ENCODE measurements around the gene DHX32.

The DHX32 gene

DNA sequence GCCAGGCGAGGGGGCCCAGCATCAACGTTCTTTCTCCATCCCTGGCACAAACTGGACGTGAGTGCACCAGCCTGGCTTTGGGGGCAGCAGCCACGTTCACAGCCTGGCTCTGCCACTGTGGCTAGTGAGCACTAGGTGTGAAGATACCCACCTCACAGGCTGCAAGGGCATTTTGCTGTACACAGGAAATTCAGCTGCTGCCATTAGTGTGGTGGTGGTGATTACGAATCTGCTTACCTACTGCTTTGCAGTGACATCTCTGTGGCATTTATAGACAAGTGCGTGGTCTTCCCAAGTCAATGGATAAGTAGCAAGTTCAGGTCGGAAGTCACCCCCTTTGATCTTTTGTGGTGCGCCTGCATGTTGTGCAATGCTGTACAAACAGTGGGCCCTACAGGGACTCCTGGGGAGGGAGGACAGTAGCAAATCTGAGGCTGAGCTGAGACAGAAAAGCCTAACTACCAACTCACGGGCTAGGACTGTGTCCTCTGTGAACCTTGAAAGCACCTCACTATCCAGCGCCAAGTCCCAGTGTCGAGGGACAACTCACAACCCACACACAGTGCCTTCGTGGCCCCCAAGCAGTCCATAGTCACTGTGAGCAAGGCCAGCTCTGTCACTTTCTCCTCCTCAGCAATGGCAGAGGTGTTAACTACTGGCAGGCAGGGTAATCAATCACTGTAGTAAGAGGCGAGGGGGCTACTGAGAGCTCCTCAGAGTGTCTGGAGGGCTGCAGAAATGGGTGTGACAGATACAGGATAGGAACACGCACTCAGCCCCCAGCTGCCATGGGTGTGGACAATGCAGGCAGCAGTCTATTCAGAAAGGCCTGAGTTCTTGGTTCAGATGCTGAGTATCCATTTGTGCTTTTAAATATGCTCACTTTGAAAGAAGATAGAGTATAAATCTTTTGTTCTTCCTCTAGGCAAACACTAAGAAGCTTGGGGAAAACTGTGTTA, 88.5 kb downstream of the DHX32 start:
- DNase-seq (ENCODE audit: low read depth) = no peak
- no peak overlapping the region for H3K4me3 ChIP-seq (ENCODE audit: low read depth, low read length)
- TF ChIP-seq MAX (IDR thresholded peaks at IDR 0.05; ENCODE audit: low read depth, low read length) (no peak), MYC (IDR thresholded peaks at IDR 0.05; ENCODE audit: low read depth, low read length) (no peak), POLR2A (IDR thresholded peaks at IDR 0.05; ENCODE audit: extremely low read depth, insufficient read length) (no peak), CTCF (IDR thresholded peaks at IDR 0.05; ENCODE audit: low read depth, low read length) (no peak)

DNA sequence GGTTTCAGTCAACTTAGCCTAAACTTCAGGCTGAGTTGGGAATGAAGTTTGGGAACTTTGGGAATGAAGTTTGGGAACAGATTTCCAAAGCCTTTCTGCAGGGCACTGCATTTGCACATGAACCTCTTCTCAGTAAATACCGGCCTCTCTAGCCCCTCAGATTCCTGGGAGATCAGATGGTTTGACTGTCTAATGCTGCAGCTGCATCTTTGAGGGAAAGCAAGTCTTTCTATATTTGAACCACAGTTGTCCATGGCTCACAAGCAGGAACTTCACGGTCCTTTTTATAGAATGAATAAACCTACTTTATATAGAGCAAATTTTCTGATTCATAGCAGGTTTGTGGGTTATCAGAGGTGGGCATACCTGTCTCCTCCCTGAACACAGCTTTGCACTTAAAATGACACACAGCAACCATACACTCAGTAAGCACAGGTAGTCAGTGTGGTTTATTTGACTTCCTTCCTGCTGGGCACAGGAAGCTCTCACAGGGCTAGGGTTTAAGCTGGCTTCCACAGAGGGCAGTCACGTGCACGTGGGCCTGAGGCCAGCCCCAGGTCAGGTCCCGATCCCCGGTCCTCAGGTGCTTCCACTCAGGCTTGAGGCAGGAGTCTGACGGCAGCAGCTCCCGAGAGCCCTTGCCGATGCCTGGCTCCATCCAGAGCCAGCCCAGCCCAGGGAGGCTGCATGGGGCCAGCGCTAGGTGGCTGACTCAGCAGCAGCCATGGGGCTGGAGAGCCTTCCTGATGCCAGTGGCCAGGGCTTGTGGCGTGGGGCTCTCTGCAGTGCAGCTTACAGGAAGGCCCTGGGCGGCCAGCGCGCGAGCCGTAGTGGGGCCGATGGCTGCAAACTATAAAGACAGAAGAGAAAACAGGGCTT, 92.7 kb downstream of the DHX32 start:
- TF ChIP-seq MAX (IDR thresholded peaks at IDR 0.05; ENCODE audit: low read depth, low read length) (no peak), CTCF (IDR thresholded peaks at IDR 0.05; ENCODE audit: low read depth, low read length) (no peak)
- DNase-seq (ENCODE audit: low read depth) = no peak
- no peak overlapping the region for H3K4me3 ChIP-seq (ENCODE audit: low read depth, low read length)
